Lung (tissue), 12 donors: Measurements from ENCODE around the gene ADAM10. TPM values are rescaled to one million over a fixed set of nuclear protein-coding genes. Genes with fewer than 3 reads are reported as not detected.

Experiments
- ATAC-seq: fragments of 200-7000 bp; cut with Tn5 transposase; one replicate; pipeline ENCODE4 v1.9.1; 2020; ENCODE audit warnings: moderate number of reproducible peaks; ENCODE audit not compliant: insufficient read depth, low FRiP score
- DNase-seq, 3 donors: peaks; one replicate each; pipeline ENCODE4 v3.0.0-alpha.2; 2013 to 2017
- H3K27ac ChIP-seq, 2 donors: one replicate each; pipeline ENCODE4 v1.5.1; 2013; ENCODE audit warnings: mild to moderate bottlenecking in 2 of 2, moderate library complexity in 2 of 2, control low read depth in 1 of 2, inconsistent platforms in 1 of 2, low read depth in 1 of 2, low read length in 1 of 2
- H3K27me3 ChIP-seq, 3 donors: one replicate each; pipeline ENCODE4 v1.5.1; 2013; ENCODE audit warnings: low read length in 2 of 3; ENCODE audit not compliant: control insufficient read depth in 3 of 3, insufficient read depth in 3 of 3
- H3K36me3 ChIP-seq, 4 donors: one replicate each; pipeline ENCODE4 v1.5.1; 2013; ENCODE audit warnings: low read length in 4 of 4, mild to moderate bottlenecking in 1 of 4, moderate library complexity in 1 of 4; ENCODE audit not compliant: control insufficient read depth in 4 of 4, insufficient read depth in 4 of 4
- H3K4me1 ChIP-seq, 5 donors: one replicate each; pipeline ENCODE4 v1.5.1; 2013; ENCODE audit warnings: low read length in 5 of 5, mild to moderate bottlenecking in 2 of 5, moderate library complexity in 1 of 5; ENCODE audit not compliant: control insufficient read depth in 5 of 5, insufficient read depth in 5 of 5
- H3K4me3 ChIP-seq: one replicate; pipeline ENCODE4 v1.5.1; 2013; ENCODE audit warnings: mild to moderate bottlenecking, control low read depth, moderate library complexity
- H3K9ac ChIP-seq, 2 donors: one replicate each; pipeline ENCODE4 v1.5.1; 2013; ENCODE audit warnings: low read length in 2 of 2, control low read depth in 1 of 2; ENCODE audit not compliant: insufficient read depth in 1 of 2
- H3K9me3 ChIP-seq, 4 donors: one replicate each; pipeline ENCODE4 v1.5.1; 2013; ENCODE audit warnings: low read length in 3 of 4, mild to moderate bottlenecking in 1 of 4, moderate library complexity in 1 of 4; ENCODE audit not compliant: control insufficient read depth in 4 of 4, insufficient read depth in 3 of 4
- WGBS, 2 donors: extraction: QIAGEN DNeasy Blood & Tissue Kit; methylation state at CpG; one replicate each; pipeline ENCODE4 v1.1.7; 2013; 5-methylcytosine and 5-hydroxymethylcytosine counted together
- polyA plus RNA-seq, 2 donors: library from polyadenylated mRNA; stranded (reverse); fragments of 200-250 nt; gene quantifications; one replicate each; pipeline ENCODE4 v1.2.1, GENCODE V29; 2013
- total RNA-seq, 2 donors: library from RNA; depleted of rRNA in 1 of 2; stranded (reverse); fragments of >200 nt in 1 of 2; gene quantifications; one replicate each; pipeline ENCODE4 v1.2.1, GENCODE V29; 2014 to 2021
- TF ChIP-seq, protein P1 (sequence below): IDR thresholded peaks from 2 replicates; pipeline ENCODE4 v1.5.1; 2012; ENCODE audit warnings: mild to moderate bottlenecking; ENCODE audit errors: control extremely low read depth, extremely low read depth
- donor health status: control.
- donor health status: control.
- donor health status: Bipolar disorder and iron deficiency.
- donor health status: healthy.
- donor health status: DM: yes; HTN: yes; CAD: no.

Gene ADAM10
- total and polyA plus RNA-seq, 4 donors, result 9.7 to 274 (median 88.6) TPM

- Histone ChIP-seq H3K4me3 (no peak overlapping the region), H3K27ac (no peak overlapping the region), H3K9ac (no peak overlapping the region), H3K36me3 (peaks cover 0 to 10% (median under 1%) of the 10 kb centered on the region in 4 donors), H3K27me3 (no peaks in the 10 kb centered on the region), H3K9me3 (peaks cover 0 to 7% (median 3%) of the 10 kb centered on the region in 4 donors), H3K4me1 (peaks cover 0 to 17% (median 2%) of the 10 kb centered on the region in 5 donors)
- TF ChIP-seq, protein P1, sequence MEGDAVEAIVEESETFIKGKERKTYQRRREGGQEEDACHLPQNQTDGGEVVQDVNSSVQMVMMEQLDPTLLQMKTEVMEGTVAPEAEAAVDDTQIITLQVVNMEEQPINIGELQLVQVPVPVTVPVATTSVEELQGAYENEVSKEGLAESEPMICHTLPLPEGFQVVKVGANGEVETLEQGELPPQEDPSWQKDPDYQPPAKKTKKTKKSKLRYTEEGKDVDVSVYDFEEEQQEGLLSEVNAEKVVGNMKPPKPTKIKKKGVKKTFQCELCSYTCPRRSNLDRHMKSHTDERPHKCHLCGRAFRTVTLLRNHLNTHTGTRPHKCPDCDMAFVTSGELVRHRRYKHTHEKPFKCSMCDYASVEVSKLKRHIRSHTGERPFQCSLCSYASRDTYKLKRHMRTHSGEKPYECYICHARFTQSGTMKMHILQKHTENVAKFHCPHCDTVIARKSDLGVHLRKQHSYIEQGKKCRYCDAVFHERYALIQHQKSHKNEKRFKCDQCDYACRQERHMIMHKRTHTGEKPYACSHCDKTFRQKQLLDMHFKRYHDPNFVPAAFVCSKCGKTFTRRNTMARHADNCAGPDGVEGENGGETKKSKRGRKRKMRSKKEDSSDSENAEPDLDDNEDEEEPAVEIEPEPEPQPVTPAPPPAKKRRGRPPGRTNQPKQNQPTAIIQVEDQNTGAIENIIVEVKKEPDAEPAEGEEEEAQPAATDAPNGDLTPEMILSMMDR, result no peak
- no peak for ATAC-seq
- 90 to 98% methylated on average over 2 of the region's 2 CpGs for WGBS, 2 donors
- DNase-seq, result no peak
Observed at GRCh38 chr15:58697220-58697619, 52.3 kb downstream of the ADAM10 start.

- Histone ChIP-seq H3K9me3 (peaks cover 0 to 7% (median 3%) of the 10 kb centered on the region in 4 donors), H3K36me3 (peaks cover 0 to 10% (median 0%) of the 10 kb centered on the region in 4 donors), H3K27ac (no peak overlapping the region), H3K4me3 (no peak overlapping the region), H3K9ac (no peak overlapping the region), H3K4me1 (peaks cover 0 to 15% (median 2%) of the 10 kb centered on the region in 5 donors), H3K27me3 (no peaks in the 10 kb centered on the region)
- TF ChIP-seq, protein P1, result no peak
- ATAC-seq (no peak), DNase-seq (no peak)
- 96 to 99% methylated on average over 6 of the region's 6 CpGs for WGBS, 2 donors
Observed at GRCh38 chr15:58696738-58697137, 52.8 kb downstream of the ADAM10 start.

GRCh38 chr15:58694641-58695398 is 54.7 kb downstream of the ADAM10 start:
- DNase-seq (peak in 2 of 3 donors; percentile 13 to 38), ATAC-seq (no peak)
- peaks cover 0 to 6% (median 0%) of the 10 kb centered on the region in 4 donors for H3K36me3 ChIP-seq
- no peak overlapping the region for H3K27ac ChIP-seq
- TF ChIP-seq, protein P1, result no peak
- peaks cover 0 to 15% (median 5%) of the 10 kb centered on the region in 5 donors for H3K4me1 ChIP-seq
- H3K9me3 ChIP-seq, result peaks cover 0 to 7% (median 3%) of the 10 kb centered on the region in 4 donors
- no peak overlapping the region for H3K4me3 ChIP-seq
- 47 to 78% methylated on average over 3 of the region's 3 CpGs for WGBS, 2 donors
- no peak overlapping the region for H3K9ac ChIP-seq
- no peaks in the 10 kb centered on the region for H3K27me3 ChIP-seq
